ENCODE results near the gene RUSF1. TPM values are rescaled to one million over a fixed set of nuclear protein-coding genes. Genes with fewer than 3 reads are reported as not detected.

The RUSF1 gene
- total RNA-seq, 2 donors from 2014 or later = 45.4 to 50.8 TPM

- Histone ChIP-seq H3K36me3 (ENCODE audit: control insufficient read depth, insufficient read depth, low read length) (peaks cover 2% of the 10 kb centered on the region), H3K4me3 (ENCODE audit: low read length) (no peak within 1 kb of the TSS), H3K9me3 (ENCODE audit: control insufficient read depth, low read length) (no peaks in the 10 kb centered on the region), H3K27ac (ENCODE audit: low read depth, low read length) (no peak within 1 kb of the TSS), H3K27me3 (ENCODE audit: control insufficient read depth, insufficient read depth, low read length, poor library complexity, severe bottlenecking) (peaks cover 42% of the 10 kb centered on the region), H3K9ac (ENCODE audit: extremely low read depth, low read length, poor library complexity, severe bottlenecking) (no peak within 1 kb of the TSS), H3K4me1 (ENCODE audit: control insufficient read depth, insufficient read depth, low read length) (no peaks in the 10 kb centered on the region)
- TF ChIP-seq, protein P1, sequence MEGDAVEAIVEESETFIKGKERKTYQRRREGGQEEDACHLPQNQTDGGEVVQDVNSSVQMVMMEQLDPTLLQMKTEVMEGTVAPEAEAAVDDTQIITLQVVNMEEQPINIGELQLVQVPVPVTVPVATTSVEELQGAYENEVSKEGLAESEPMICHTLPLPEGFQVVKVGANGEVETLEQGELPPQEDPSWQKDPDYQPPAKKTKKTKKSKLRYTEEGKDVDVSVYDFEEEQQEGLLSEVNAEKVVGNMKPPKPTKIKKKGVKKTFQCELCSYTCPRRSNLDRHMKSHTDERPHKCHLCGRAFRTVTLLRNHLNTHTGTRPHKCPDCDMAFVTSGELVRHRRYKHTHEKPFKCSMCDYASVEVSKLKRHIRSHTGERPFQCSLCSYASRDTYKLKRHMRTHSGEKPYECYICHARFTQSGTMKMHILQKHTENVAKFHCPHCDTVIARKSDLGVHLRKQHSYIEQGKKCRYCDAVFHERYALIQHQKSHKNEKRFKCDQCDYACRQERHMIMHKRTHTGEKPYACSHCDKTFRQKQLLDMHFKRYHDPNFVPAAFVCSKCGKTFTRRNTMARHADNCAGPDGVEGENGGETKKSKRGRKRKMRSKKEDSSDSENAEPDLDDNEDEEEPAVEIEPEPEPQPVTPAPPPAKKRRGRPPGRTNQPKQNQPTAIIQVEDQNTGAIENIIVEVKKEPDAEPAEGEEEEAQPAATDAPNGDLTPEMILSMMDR (conservative IDR thresholded peaks at IDR 0.05) = no peak
- DNase-seq = no peak
- peaks cover 11% of the 10 kb centered on the region for H3K4me1 Mint-ChIP-seq
- H3K36me3 Mint-ChIP-seq (ENCODE audit: low read depth) = no peaks in the 10 kb centered on the region
- 96% methylated on average over 4 of the region's 4 CpGs; no CpG with 5 or more reads in 1 of the 2 experiments for WGBS, 2 experiments (ENCODE audit: insufficient coverage in 1 of 2, insufficient read length in 1 of 2)
- peaks cover 91% of the 10 kb centered on the region for H3K27me3 Mint-ChIP-seq (ENCODE audit: insufficient read depth)
- no peaks in the 10 kb centered on the region for H3K9me3 Mint-ChIP-seq
- no peak within 1 kb of the TSS for H3K4me3 Mint-ChIP-seq
- no peak within 1 kb of the TSS for H3K27ac Mint-ChIP-seq
These were observed 25.1 kb downstream of the RUSF1 start, which contains the start of gene SLC5A2 for GRCh38 chr16:31483081-31483480. Gene SLC5A2 (plus strand): TSS chr16:31483123. CDS start chr16:31483137, 14 bp downstream.

DNA sequence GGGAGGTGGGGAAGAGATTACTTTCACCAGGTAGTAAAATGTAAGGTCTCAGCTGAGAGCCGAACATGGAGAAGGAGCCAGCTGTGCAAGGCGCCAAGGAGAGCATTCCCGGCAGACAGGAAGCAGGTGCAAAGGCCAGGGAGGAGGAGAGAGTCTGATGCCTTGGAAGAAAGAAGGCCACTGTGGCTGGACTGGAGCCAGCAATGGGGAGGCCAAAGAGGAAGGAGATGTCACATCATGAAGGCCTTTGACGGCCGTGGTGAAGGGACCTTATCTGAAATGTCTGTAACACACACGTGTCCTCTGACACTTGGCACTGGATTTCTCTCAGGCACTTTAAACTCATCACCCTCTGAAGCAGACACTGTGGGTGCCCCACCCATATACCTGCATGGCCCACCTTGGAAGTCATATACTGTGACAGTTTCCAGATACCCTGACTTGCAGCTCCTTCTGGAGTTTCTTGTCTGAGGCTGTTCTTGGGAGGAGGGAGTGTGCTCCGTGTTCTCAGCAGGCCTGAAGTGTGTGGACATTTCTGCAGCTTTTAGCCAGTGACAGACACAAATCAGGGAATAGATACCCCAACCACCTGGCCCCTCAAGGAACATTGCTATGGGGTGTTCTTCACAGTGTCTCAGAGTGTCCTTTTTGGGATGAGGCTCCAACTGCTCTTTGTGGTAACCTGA is 27.2 kb downstream of the RUSF1 start:
- H3K27ac ChIP-seq (ENCODE audit: low read depth, low read length) = no peak overlapping the region
- no peaks in the 10 kb centered on the region for H3K9me3 Mint-ChIP-seq
- H3K4me3 Mint-ChIP-seq = no peak overlapping the region
- H3K27me3 Mint-ChIP-seq (ENCODE audit: insufficient read depth) = peaks cover 82% of the 10 kb centered on the region
- H3K9me3 ChIP-seq (ENCODE audit: control insufficient read depth, low read length) = no peaks in the 10 kb centered on the region
- H3K27me3 ChIP-seq (ENCODE audit: control insufficient read depth, insufficient read depth, low read length, poor library complexity, severe bottlenecking) = peaks cover 22% of the 10 kb centered on the region
- H3K36me3 ChIP-seq (ENCODE audit: control insufficient read depth, insufficient read depth, low read length) = peaks cover 10% of the 10 kb centered on the region
- 90 to 91% methylated on average over 6 to 7 of the region's 7 CpGs for WGBS, 2 experiments (ENCODE audit: insufficient coverage in 1 of 2, insufficient read length in 1 of 2)
- H3K4me3 ChIP-seq (ENCODE audit: low read length) = no peak overlapping the region
- DNase-seq = no peak
- H3K36me3 Mint-ChIP-seq (ENCODE audit: low read depth) = no peaks in the 10 kb centered on the region
- TF ChIP-seq, protein P1 (conservative IDR thresholded peaks at IDR 0.05) = no peak
- peaks cover 22% of the 10 kb centered on the region for H3K4me1 Mint-ChIP-seq
- H3K9ac ChIP-seq (ENCODE audit: extremely low read depth, low read length, poor library complexity, severe bottlenecking) = no peak overlapping the region
- H3K27ac Mint-ChIP-seq = no peak overlapping the region
- no peaks in the 10 kb centered on the region for H3K4me1 ChIP-seq (ENCODE audit: control insufficient read depth, insufficient read depth, low read length)

DNA sequence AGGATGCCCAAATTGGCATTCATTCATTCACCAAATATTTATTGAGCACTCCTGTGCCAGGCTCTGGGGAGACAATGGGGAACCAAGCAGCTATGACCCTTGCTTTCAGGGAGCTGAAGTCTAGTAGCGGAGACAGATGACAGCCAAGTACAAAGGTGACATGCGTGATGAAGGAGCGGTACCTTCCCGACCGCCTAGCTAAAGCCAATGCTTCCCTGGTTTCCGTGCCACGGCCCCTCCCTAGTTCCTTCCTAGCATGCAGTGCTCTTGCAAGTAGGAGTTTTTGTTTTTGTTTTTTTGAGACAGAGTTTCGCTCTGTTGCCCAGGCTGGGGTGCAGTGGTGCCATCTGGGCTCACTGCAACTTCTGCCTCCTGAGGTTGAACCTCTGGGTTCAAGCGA is 28.4 kb downstream of the RUSF1 start:
- DNase-seq = no peak
- no peaks in the 10 kb centered on the region for H3K9me3 ChIP-seq (ENCODE audit: control insufficient read depth, low read length)
- 91 to 94% methylated on average over 8 to 9 of the region's 9 CpGs for WGBS, 2 experiments (ENCODE audit: insufficient coverage in 1 of 2, insufficient read length in 1 of 2)
- no peak overlapping the region for H3K9ac ChIP-seq (ENCODE audit: extremely low read depth, low read length, poor library complexity, severe bottlenecking)
- H3K27ac ChIP-seq (ENCODE audit: low read depth, low read length) = no peak overlapping the region
- peaks cover 9% of the 10 kb centered on the region for H3K27me3 ChIP-seq (ENCODE audit: control insufficient read depth, insufficient read depth, low read length, poor library complexity, severe bottlenecking)
- Mint-ChIP-seq H3K9me3 (no peaks in the 10 kb centered on the region), H3K27me3 (ENCODE audit: insufficient read depth) (peaks cover 82% of the 10 kb centered on the region), H3K4me3 (no peak overlapping the region), H3K27ac (no peak overlapping the region), H3K36me3 (ENCODE audit: low read depth) (peaks cover 4% of the 10 kb centered on the region), H3K4me1 (peaks cover 17% of the 10 kb centered on the region)
- H3K36me3 ChIP-seq (ENCODE audit: control insufficient read depth, insufficient read depth, low read length) = peaks cover 17% of the 10 kb centered on the region
- no peaks in the 10 kb centered on the region for H3K4me1 ChIP-seq (ENCODE audit: control insufficient read depth, insufficient read depth, low read length)
- no peak overlapping the region for H3K4me3 ChIP-seq (ENCODE audit: low read length)
- TF ChIP-seq, protein P1 (conservative IDR thresholded peaks at IDR 0.05) = no peak

Measured in endodermal cell (in vitro differentiated cells).